ENCODE results near the gene PGAP3.

PGAP3 gene

GRCh38 chr17:39677072-39677471, 10.8 kb downstream of the PGAP3 start:
- 73% methylated on average over 5 of the region's 8 CpGs for WGBS (ENCODE audit: insufficient coverage)
- POLR2A ChIA-PET, result no interaction called here

GRCh38 chr17:39676198-39676819, 11.5 kb downstream of the PGAP3 start:
- no peak overlapping the region for H3K27ac ChIP-seq (ENCODE audit: insufficient read depth in 1 of 2, low read depth in 1 of 2, low read length in 2 of 2, poor library complexity in 1 of 2, severe bottlenecking in 2 of 2)
- peaks cover 9 to 62% (median 45%) of the 10 kb centered on the region in 4 experiments for H3K4me1 ChIP-seq (ENCODE audit: control extremely low read depth in 1 of 4, control insufficient read depth in 4 of 4, insufficient read depth in 4 of 4, low read length in 3 of 4)
- CTCF ChIA-PET, result interaction anchor here (1.2 to 22.5 kb wide), 4 partner anchors 11 to 54 kb away, joined by 5 to 445 read pairs (median 91); partner anchors contain the start of genes MIEN1, PPP1R1B and TCAP
- WGBS (ENCODE audit: insufficient coverage), result 40% methylated on average over 3 of the region's 7 CpGs
- no peaks in the 10 kb centered on the region for H3K9me3 ChIP-seq (ENCODE audit: control extremely low read depth in 1 of 5, control insufficient read depth in 4 of 5, insufficient read depth in 2 of 5, low read depth in 1 of 5, low read length in 4 of 5)
- DNase-seq, result peak; percentile 30 to 69 (median 62)
- no peak overlapping the region for H3K4me3 ChIP-seq (ENCODE audit: control insufficient read depth in 1 of 7, extremely low read depth in 1 of 7, insufficient read depth in 4 of 7, low read depth in 2 of 7, low read length in 6 of 7)
- peaks cover 0 to 4% (median 1%) of the 10 kb centered on the region in 5 experiments for H3K27me3 ChIP-seq (replicated peaks in 2 of 5; ENCODE audit: control insufficient read depth in 4 of 5, insufficient read depth in 5 of 5, low read length in 4 of 5)
- no peaks in the 10 kb centered on the region for H3K36me3 ChIP-seq (ENCODE audit: control insufficient read depth in 4 of 4, insufficient read depth in 4 of 4, low read length in 3 of 4)
- POLR2A ChIA-PET, result interaction anchor here (0.8 kb wide), 1 partner anchor 24 kb away, joined by 3 read pairs; no protein-coding TSS in a partner anchor

More at GRCh38 chr17:39677072-39677471, 10.8 kb downstream of the PGAP3 start:
- no peak for DNase-seq
- CTCF ChIA-PET, result interaction anchor here (0.7 to 22.5 kb wide), 6 partner anchors 8 to 52 kb away, joined by 3 to 445 read pairs (median 25); partner anchors contain the start of genes PNMT, PPP1R1B and TCAP
- Histone ChIP-seq H3K4me3 (ENCODE audit: control insufficient read depth in 1 of 7, extremely low read depth in 1 of 7, insufficient read depth in 4 of 7, low read depth in 2 of 7, low read length in 6 of 7) (no peak overlapping the region), H3K4me1 (ENCODE audit: control extremely low read depth in 1 of 4, control insufficient read depth in 4 of 4, insufficient read depth in 4 of 4, low read length in 3 of 4) (peaks cover 9 to 56% (median 43%) of the 10 kb centered on the region in 4 experiments), H3K36me3 (ENCODE audit: control insufficient read depth in 4 of 4, insufficient read depth in 4 of 4, low read length in 3 of 4) (no peaks in the 10 kb centered on the region), H3K27ac (ENCODE audit: insufficient read depth in 1 of 2, low read depth in 1 of 2, low read length in 2 of 2, poor library complexity in 1 of 2, severe bottlenecking in 2 of 2) (no peak overlapping the region), H3K9me3 (ENCODE audit: control extremely low read depth in 1 of 5, control insufficient read depth in 4 of 5, insufficient read depth in 2 of 5, low read depth in 1 of 5, low read length in 4 of 5) (no peaks in the 10 kb centered on the region), H3K27me3 (replicated peaks in 2 of 5; ENCODE audit: control insufficient read depth in 4 of 5, insufficient read depth in 5 of 5, low read length in 4 of 5) (no peaks in the 10 kb centered on the region)

GRCh38 chr17:39675390-39676082, 12.3 kb downstream of the PGAP3 start:
- 87% methylated on average over 9 of the region's 10 CpGs for WGBS (ENCODE audit: insufficient coverage)
- CTCF ChIA-PET, result interaction anchor here (1.2 to 22.5 kb wide), 4 partner anchors 10 to 54 kb away, joined by 5 to 445 read pairs (median 91); partner anchors contain the start of genes MIEN1, PPP1R1B and TCAP
- no peak overlapping the region for H3K4me3 ChIP-seq (ENCODE audit: control insufficient read depth in 1 of 7, extremely low read depth in 1 of 7, insufficient read depth in 4 of 7, low read depth in 2 of 7, low read length in 6 of 7)
- POLR2A ChIA-PET, result interaction anchor here (0.8 kb wide), 1 partner anchor 25 kb away, joined by 3 read pairs; no protein-coding TSS in a partner anchor
- H3K36me3 ChIP-seq (ENCODE audit: control insufficient read depth in 4 of 4, insufficient read depth in 4 of 4, low read length in 3 of 4), result no peaks in the 10 kb centered on the region
- no peak for DNase-seq
- H3K4me1 ChIP-seq (ENCODE audit: control extremely low read depth in 1 of 4, control insufficient read depth in 4 of 4, insufficient read depth in 4 of 4, low read length in 3 of 4), result peaks cover 9 to 60% (median 44%) of the 10 kb centered on the region in 4 experiments
- H3K27ac ChIP-seq (ENCODE audit: insufficient read depth in 1 of 2, low read depth in 1 of 2, low read length in 2 of 2, poor library complexity in 1 of 2, severe bottlenecking in 2 of 2), result no peak overlapping the region
- H3K9me3 ChIP-seq (ENCODE audit: control extremely low read depth in 1 of 5, control insufficient read depth in 4 of 5, insufficient read depth in 2 of 5, low read depth in 1 of 5, low read length in 4 of 5), result no peaks in the 10 kb centered on the region
- H3K27me3 ChIP-seq (replicated peaks in 2 of 5; ENCODE audit: control insufficient read depth in 4 of 5, insufficient read depth in 5 of 5, low read length in 4 of 5), result peaks cover 0 to 8% (median 4%) of the 10 kb centered on the region in 5 experiments

- POLR2A ChIA-PET, result no interaction called here
- WGBS (ENCODE audit: insufficient coverage), result 64% methylated on average over 6 of the region's 11 CpGs
Measured at GRCh38 chr17:39674702-39675389, 13.0 kb downstream of the PGAP3 start.

GRCh38 chr17:39674179-39674578, 13.7 kb downstream of the PGAP3 start:
- CTCF ChIA-PET, result interaction anchor here (2.0 to 22.5 kb wide), 4 partner anchors 11 to 48 kb away, joined by 9 to 445 read pairs (median 82); partner anchors contain the start of genes PGAP3 and PPP1R1B
- WGBS (ENCODE audit: insufficient coverage), result 95% methylated on average over 4 of the region's 5 CpGs
- POLR2A ChIA-PET, result no interaction called here
- no peaks in the 10 kb centered on the region for H3K9me3 ChIP-seq (ENCODE audit: control extremely low read depth in 1 of 5, control insufficient read depth in 4 of 5, insufficient read depth in 2 of 5, low read depth in 1 of 5, low read length in 4 of 5)
- H3K27ac ChIP-seq (ENCODE audit: insufficient read depth in 1 of 2, low read depth in 1 of 2, low read length in 2 of 2, poor library complexity in 1 of 2, severe bottlenecking in 2 of 2), result no peak overlapping the region
- DNase-seq, result no peak
- H3K4me1 ChIP-seq (ENCODE audit: control extremely low read depth in 1 of 4, control insufficient read depth in 4 of 4, insufficient read depth in 4 of 4, low read length in 3 of 4), result peaks cover 8 to 46% (median 30%) of the 10 kb centered on the region in 4 experiments
- H3K27me3 ChIP-seq (replicated peaks in 2 of 5; ENCODE audit: control insufficient read depth in 4 of 5, insufficient read depth in 5 of 5, low read length in 4 of 5), result peaks cover 0 to 18% (median 6%) of the 10 kb centered on the region in 5 experiments
- H3K4me3 ChIP-seq (ENCODE audit: control insufficient read depth in 1 of 7, extremely low read depth in 1 of 7, insufficient read depth in 4 of 7, low read depth in 2 of 7, low read length in 6 of 7), result no peak overlapping the region
- H3K36me3 ChIP-seq (ENCODE audit: control insufficient read depth in 4 of 4, insufficient read depth in 4 of 4, low read length in 3 of 4), result no peaks in the 10 kb centered on the region

More at GRCh38 chr17:39674702-39675389, 13.0 kb downstream of the PGAP3 start:
- Histone ChIP-seq H3K27me3 (replicated peaks in 2 of 5; ENCODE audit: control insufficient read depth in 4 of 5, insufficient read depth in 5 of 5, low read length in 4 of 5) (peaks cover 0 to 14% (median 4%) of the 10 kb centered on the region in 5 experiments), H3K4me3 (ENCODE audit: control insufficient read depth in 1 of 7, extremely low read depth in 1 of 7, insufficient read depth in 4 of 7, low read depth in 2 of 7, low read length in 6 of 7) (no peak overlapping the region), H3K9me3 (ENCODE audit: control extremely low read depth in 1 of 5, control insufficient read depth in 4 of 5, insufficient read depth in 2 of 5, low read depth in 1 of 5, low read length in 4 of 5) (no peaks in the 10 kb centered on the region), H3K4me1 (ENCODE audit: control extremely low read depth in 1 of 4, control insufficient read depth in 4 of 4, insufficient read depth in 4 of 4, low read length in 3 of 4) (peaks cover 9 to 53% (median 37%) of the 10 kb centered on the region in 4 experiments), H3K36me3 (ENCODE audit: control insufficient read depth in 4 of 4, insufficient read depth in 4 of 4, low read length in 3 of 4) (no peaks in the 10 kb centered on the region), H3K27ac (ENCODE audit: insufficient read depth in 1 of 2, low read depth in 1 of 2, low read length in 2 of 2, poor library complexity in 1 of 2, severe bottlenecking in 2 of 2) (no peak overlapping the region)
- DNase-seq, result no peak
- CTCF ChIA-PET, result interaction anchor here (1.2 to 22.5 kb wide), 4 partner anchors 9 to 55 kb away, joined by 5 to 445 read pairs (median 91); partner anchors contain the start of genes MIEN1, PPP1R1B and TCAP

GRCh38 chr17:39673335-39674081, 14.3 kb downstream of the PGAP3 start:
- POLR2A ChIA-PET, result interaction anchor here (0.6 to 1.1 kb wide), 2 partner anchors 50 to 57 kb away, joined by 3 to 4 read pairs; no protein-coding TSS in a partner anchor
- no peak overlapping the region for H3K27ac ChIP-seq (ENCODE audit: insufficient read depth in 1 of 2, low read depth in 1 of 2, low read length in 2 of 2, poor library complexity in 1 of 2, severe bottlenecking in 2 of 2)
- 81% methylated on average over 11 of the region's 13 CpGs for WGBS (ENCODE audit: insufficient coverage)
- CTCF ChIA-PET, result interaction anchor here (0.6 to 22.5 kb wide), 8 partner anchors 8 to 595 kb away, joined by 3 to 445 read pairs (median 6); partner anchors contain the start of genes PGAP3 and PPP1R1B
- no peak for DNase-seq
- no peaks in the 10 kb centered on the region for H3K36me3 ChIP-seq (ENCODE audit: control insufficient read depth in 4 of 4, insufficient read depth in 4 of 4, low read length in 3 of 4)
- H3K4me3 ChIP-seq (ENCODE audit: control insufficient read depth in 1 of 7, extremely low read depth in 1 of 7, insufficient read depth in 4 of 7, low read depth in 2 of 7, low read length in 6 of 7), result no peak overlapping the region
- H3K9me3 ChIP-seq (ENCODE audit: control extremely low read depth in 1 of 5, control insufficient read depth in 4 of 5, insufficient read depth in 2 of 5, low read depth in 1 of 5, low read length in 4 of 5), result no peaks in the 10 kb centered on the region
- peaks cover 0 to 21% (median 6%) of the 10 kb centered on the region in 5 experiments for H3K27me3 ChIP-seq (replicated peaks in 2 of 5; ENCODE audit: control insufficient read depth in 4 of 5, insufficient read depth in 5 of 5, low read length in 4 of 5)
- H3K4me1 ChIP-seq (ENCODE audit: control extremely low read depth in 1 of 4, control insufficient read depth in 4 of 4, insufficient read depth in 4 of 4, low read length in 3 of 4), result peaks cover 4 to 44% (median 29%) of the 10 kb centered on the region in 4 experiments
